GM21528 (cell line): ENCODE results near the gene CDKAL1.
"Not testable (repeated sequence)": the region's sequence is repeated elsewhere in the genome, so short reads cannot be mapped to it uniquely, and the experiment has no call there.

Experiments
- ATAC-seq: cut with Tn5 transposase; IDR thresholded peaks from one replicate; pipeline ENCODE4 v1.9.1; 2021; ENCODE audit warnings: mild to moderate bottlenecking, moderate library complexity; ENCODE audit not compliant: unreplicated experiment, low FRiP score

CDKAL1 gene

DNA sequence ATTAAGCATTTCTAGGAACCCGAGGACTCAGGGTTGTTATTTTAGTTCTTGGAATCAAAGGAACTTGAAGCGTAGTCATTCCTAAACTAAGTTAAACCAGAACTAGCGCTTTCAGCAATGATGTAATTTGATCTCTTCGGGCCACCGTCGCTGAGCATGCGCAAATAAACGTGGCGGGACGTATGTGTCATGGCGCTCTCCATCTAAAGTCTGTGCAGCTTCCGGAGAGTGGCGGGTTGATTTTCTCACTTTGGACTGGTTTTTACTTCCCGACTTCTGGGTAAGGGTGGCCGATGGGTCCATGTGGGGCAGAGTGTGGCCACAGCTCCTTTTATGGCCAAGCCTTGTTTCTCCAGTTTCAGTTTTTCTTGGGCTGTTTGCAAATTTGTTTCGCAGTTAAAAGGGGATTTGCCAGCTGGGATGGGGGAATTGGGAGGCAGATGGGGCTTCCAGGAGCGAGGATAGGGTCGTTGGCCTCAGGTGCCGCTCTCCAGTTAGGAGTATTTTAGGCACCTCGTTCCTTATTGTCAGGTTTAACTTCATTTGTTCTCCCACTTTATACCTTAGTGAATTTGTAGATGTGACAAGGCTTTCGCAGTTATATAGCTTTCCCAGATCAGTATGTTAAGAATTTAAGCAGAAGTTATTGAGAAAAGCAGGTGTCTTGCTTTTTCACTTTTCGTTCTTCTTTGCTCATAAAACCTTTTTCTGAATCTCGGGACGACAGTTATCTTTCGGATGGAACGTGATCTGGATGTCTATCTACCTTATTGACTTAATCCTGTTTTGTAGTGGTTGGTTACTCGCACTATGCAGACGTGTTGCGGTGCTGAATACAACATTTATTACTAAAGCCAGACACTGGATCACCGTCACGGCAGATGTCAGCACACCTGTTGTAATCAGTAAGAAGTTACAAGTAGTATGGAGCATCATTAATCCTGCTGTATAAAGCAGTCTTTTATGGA is at the start of gene CDKAL1:
Gene CDKAL1 (plus strand): TSS at position 163 of the 968 bp plus-strand sequence. CDS start 11,894 bp downstream, outside the sequence.
- peak; percentile 78 for ATAC-seq

DNA sequence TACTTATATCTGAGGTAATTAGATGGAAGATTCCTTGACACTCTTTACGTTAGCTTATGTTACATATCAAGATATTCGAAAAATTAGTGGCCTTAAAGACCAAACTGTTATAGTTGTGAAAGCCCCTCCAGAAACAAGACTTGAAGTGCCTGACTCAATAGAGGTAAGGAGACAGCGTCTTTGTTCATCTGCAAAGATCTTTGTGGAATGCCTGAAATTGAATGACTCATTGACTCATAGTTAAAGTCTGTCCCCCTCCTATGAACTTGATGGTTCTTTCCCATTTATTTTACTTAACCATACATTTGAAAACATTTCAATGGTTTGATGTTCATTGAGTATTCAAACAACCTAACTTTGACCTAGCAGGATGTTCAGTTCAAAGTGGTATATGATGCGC is 47.6 kb upstream of the CDKAL1 start:
- ATAC-seq: no peak

DNA sequence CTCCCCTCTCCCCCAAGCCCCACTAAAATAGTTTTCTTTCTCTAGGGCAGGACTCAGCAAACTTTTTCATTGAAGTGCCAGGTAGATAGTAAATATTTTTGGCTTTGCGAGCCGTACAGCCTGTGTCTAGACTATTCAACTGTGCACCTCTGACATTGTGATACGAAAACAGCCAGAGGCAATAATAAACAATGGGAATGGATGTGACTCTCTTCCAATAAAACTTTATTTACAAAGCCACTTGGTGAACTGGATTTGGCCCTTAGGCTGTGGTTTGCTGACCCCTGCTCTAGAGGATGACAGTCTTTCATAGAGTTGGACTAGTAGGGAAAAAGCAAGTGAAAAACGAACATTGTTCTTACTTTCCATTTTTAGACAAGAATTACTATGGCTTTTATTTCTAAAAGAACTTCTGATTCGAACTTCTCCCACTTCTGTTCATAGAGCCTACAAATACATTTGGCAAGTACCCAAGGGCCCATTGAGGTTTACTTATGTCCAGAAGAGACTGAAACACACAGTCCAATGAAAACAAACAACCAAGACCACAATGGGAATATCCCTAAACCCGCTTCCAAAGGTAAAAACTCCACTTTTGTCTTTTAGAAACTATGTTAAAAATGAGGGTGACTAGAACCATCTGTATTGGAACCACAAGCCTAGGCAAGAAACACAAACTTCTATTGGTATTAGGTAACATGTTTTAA is 46.4 kb upstream of the CDKAL1 start:
- no peak for ATAC-seq

DNA sequence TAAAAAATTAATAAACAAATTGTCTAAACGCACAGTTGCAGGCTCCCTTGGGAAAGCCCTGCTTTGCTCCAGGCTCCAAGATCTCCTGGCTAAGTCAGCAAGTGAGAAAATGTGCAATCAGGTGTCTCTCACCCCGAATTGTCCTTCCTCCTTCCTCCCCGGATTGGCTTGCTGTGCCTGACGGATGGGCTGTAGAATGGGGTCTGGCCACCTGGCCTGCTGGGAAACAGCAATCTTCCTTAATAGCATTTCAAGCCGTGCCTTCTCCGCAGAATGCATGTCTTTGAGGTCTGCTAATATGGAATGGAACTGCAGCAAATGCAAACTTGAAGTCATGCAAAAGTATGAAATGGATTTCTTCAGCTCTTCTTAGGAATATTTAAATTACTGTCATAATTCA is 43.7 kb upstream of the CDKAL1 start:
- ATAC-seq: no peak

DNA sequence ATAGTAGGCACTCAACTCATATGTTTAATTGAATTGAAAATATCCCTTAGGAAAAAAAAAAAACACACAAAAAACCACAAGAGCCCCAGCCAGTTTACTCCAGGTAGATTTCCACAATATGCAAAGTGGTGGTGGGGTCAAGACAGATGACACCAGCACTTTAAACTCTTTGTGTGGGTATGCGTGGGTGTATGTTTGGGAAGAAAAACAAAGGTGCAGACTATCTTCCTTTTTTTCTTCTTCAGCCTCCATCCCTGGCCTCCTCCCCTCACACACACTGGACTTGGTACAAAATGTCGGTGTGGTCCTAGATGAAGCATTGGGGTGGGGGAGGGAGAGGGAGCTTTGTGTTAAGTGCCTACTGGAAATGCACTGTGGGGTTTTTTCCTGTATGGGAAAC is 42.2 kb upstream of the CDKAL1 start:
- no peak for ATAC-seq

DNA sequence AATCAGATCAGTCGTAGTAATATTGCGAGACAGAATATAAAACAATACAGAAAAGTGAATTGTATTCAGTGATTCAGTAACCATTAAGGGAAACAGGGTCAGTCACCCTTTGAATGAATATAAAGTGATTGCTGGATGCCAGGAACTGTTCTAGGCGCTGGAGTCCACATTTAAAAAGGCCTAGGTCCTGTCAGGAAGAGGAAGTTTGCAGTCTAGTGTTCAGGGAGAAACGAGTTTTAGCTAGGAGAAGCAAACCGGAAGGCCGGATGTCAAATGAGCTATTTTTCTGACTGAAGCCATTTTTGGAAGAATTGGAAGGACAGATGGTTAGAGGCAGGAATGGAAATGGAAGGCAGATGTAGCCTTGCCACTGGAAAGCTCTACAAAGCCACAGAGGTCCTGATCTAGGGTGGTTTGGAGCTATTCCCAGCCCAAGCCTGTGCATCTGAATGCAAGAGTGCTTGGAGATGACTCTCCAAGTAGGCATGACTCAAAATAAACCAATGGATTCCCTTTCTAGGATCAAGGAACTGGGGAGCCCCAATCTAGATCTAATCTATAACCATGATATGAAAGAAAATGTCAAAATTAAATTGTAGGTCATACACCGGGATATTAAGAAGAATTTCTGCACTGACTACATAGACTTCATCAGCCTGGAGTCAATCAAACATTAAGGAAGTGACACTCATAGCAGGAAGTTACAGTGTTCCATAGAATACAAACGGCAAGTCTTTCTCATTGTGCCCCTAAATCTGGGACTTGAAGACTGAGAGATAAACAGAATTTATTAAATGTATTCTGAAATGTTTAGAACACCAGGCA is 36.8 kb upstream of the CDKAL1 start:
- no peak for ATAC-seq

DNA sequence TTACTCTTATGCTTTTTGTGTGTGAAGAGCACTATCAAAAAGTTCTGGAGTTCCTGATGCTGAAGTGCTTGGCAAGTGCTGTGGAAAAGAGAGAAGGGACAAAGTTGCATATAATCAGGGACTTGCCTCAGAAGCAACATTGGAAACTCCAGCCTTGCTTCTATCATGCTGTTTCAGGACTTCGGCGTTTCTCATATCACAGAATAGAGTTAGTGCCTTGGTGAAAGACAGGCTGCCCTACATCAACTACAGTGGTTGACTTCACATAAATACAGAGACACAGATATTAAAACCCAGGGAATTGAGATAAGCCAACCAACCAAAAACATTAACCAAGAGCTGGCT is 36.2 kb upstream of the CDKAL1 start:
- no peak for ATAC-seq

DNA sequence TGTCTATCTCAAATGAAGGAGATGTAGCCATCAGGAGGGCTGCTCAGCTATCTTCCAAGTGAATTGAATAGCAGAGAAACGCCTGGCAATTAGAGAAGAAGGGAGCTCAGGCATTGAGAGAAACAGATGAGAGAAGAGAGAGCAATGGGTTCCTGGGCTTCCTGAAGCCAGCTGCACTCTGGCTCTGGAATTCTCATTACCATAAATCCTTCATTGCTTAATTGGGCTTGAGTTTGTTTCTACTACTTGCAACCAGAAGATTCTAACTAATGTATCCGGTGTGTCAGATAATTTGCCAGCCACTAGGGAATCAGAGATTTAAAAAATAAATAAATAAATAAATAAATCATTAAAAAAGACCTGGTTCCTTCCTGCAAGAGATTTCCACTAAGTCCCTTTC is 25.0 kb upstream of the CDKAL1 start:
- no peak for ATAC-seq

DNA sequence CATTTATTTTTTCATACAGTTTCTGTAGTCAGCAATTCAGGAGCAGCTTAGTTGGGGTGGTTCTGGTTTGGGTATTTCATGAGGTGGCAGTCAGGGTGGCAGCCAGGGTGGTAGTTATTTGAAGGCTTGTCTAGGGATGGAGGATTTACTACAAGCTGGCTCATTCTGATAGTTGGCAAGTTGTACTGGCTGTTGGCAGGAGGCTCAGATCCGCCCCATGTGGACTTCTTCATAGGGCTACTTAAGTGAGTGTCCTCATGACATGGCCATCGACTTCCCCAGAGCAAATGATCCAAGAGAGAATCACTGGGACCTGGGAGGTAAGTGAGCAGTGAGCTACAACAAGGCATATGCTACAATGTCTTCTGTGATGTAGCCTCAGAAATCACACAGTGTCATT is 22.4 kb upstream of the CDKAL1 start:
- ATAC-seq: no peak

DNA sequence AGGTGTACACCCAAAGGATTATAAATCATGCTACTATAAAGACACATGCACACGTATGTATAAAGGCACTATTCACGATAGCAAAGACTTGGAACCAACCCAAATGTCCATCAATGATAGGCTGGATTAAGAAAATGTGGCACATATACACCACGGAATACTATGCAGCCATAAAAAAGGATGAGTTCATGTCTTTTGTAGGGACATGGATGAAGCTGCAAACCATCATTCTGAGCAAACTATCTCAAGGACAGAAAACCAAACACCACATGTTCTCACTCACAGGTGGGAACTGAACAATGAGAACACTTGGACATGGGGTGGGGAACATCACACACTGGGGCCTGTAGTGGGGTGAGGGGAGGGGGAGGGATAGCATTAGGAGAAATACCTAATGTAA is 9.0 kb upstream of the CDKAL1 start:
- ATAC-seq: not testable (repeated sequence)

DNA sequence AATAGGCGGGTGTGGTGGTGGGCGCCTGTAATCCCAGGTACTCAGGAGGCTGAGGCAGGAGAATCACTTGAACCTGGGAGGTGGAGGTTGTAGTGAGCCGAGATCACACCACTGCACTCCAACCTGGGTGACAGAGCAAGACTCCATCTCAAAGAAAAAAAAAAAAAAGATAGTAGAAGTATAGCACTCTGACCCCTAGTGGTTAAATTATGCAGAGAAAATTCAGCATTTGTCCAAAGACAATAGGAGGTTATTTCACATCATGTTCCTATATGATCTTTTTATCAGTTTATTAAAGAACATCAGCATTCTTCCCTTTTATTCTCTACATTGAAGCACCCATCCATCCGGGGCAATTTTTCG is 5.2 kb upstream of the CDKAL1 start:
- ATAC-seq: not testable (repeated sequence)

DNA sequence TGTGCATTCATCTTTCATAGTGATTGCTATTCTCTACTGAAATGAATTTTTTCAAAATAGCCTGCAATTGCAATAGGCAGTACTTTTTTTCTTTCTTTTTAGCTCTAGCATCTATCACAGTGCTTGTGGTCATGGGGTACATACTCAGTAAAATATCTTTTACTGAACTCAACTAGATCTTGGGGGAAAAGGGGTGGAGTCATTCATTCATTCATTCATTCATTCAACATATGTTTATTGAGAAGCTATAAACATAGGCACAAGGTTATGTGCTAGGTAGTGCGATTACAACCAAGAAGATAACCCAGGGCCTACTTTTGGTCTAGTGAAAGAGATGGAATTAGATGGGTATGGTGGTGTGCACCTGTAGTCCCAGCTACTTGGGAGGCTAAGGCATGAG is 1.4 kb upstream of the CDKAL1 start:
- no peak for ATAC-seq

DNA sequence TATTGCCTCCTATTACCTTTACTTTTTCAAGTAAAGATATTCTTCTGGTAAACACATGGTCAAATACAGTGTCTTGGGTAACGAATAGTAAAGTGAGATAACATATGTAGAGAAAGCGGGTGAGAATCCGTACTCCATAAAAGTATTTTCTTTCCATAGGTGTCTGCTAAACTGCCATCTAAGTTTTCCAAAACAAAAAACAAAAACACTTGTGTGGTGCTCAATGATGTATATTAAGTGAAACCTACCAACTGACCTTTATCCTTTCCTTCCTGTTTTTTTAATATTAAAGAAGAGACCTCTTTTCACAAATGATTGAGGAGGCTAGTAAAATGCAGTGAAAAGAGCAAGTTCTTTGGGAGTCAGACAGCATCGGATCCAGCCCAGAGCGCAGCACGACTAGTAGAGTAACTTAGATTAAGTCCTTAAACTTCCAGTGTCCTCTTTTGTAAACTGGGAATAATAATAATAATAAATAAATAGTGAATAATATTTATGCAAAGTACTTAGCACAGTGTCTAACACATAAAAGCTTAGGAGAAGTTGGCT is 437 bp upstream of the CDKAL1 start:
- no peak for ATAC-seq

DNA sequence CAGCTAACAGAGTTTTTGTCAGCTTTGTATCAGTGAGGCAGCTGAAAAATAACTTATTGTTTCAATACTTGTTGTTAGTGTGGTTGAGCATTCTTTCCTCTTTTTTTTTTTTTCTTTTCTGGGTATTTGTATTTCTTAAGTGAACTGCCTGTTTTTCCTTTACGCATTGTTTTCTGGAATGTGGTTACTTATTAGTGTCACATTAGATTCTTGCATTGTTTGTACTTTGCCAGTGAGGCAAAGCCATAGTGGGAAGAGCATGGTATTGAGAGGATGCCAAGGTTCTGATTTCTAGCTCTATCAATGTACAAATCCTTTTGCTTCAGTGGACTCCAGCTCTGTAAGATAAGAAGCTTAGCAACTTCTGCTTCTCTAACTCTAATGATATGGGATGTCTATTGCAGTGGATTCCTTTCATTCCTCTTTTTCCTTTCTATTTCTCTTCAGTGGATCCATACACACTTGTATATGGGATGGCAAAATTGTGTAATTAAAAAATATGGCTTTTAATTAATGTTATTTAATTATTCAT is 3.9 kb downstream of the CDKAL1 start:
- no peak for ATAC-seq

DNA sequence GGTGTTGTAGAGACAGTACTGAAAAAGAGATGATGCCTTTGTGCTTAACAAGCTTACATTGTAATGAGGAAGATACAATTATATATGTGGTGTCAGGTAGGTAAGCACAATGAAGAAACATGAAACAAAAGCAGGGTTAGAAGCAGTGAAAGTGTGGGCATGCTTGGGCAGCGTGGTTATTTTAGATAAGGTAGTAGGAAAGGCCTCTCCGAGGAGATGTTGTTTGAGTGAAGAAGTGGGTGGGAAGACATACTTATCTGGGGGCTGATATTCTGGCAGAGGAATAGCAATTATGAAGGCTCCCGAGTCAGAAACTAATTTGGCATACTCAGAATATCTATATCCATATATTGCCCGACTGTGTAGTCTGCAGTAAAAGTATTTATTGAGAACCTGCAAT is 4.7 kb downstream of the CDKAL1 start:
- no peak for ATAC-seq

DNA sequence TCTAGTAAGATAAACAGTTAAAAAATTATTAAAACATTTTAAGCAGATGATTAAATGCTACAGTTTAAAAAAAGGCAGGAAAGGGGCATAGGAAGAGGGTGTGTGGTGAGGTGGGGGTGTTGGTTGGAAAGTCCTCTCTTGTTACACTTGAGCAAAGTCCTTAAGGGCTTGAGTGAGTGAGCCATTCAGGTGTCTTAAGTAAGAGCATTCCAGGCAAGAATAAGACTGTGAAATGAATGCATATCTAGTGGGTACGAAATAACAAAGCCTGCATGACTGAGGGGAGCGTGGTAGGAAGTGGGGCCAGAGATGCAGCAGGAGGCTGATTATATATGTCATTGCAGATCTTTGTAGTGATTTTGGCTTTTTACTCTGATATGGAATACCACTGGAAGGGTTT is 5.1 kb downstream of the CDKAL1 start:
- no peak for ATAC-seq

DNA sequence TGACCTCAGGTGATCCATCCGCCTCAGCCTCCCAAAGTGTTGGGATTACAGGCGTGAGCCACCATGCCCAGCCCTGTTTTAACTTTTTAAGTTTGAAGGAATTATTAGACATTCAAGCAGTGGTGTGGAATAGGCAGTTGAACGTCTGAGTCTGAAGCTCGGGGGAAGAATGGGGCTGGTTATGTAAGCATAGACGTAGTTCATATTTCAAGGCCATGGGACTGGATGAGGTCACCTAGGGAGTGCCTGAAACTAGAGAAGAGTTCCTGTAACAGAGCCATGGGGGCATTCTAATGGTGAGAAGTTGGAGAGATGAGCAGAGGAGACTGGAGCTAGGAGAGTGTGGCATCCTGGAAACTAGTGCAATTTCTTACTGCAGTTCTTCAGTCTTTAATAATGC is 6.4 kb downstream of the CDKAL1 start:
- ATAC-seq: no peak

DNA sequence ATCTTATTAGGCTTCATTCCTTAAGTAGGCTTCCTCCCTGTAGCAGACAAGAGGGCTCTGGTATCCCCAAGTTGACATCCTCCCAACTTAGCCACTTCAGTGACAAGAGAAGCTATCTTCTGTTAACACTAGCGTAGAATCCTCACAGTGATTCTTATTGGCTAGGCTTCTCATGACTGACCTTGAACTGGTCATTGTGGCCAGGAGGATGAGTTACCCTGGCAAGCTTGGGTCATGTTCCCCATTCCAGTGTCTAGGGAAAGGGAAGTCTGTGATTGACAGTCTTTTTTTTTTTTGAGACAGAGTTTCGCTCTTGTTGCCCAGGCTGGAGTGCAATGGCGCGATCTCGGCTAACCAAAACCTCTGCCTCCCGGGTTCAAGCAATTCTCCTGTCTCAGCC is 7.1 kb downstream of the CDKAL1 start:
- no peak for ATAC-seq

DNA sequence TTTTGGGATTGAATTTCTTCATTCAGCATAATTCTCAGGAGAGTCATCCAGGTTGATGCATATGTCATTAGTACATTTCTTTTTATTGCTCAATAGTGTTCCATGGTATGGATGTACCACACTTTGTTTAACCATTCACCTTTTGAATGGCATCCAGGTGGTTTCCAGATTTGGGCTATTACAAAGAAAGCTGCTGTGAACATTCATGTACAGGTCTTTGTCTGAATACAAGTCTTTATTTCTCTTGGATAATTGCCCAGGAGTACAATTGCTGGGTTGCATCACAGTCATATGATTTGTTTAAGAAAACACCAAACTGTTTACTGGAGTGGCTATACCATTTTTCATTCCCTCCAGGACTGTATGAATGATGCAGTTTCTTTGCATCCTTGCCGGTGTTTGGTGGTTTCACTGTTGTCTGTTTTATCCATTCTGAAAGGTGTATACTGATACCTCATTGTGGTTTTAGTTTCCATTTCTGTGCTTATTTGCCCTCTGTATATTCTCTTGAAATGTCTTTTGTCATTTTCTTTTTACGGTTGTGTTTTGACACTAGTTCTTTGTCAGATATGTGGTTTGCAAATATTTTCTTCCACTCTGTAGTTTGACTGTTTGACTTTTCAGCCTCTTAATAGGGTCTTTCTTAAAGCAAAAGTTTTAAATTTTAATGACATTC is 8.8 kb downstream of the CDKAL1 start:
- ATAC-seq: peak; percentile 98

DNA sequence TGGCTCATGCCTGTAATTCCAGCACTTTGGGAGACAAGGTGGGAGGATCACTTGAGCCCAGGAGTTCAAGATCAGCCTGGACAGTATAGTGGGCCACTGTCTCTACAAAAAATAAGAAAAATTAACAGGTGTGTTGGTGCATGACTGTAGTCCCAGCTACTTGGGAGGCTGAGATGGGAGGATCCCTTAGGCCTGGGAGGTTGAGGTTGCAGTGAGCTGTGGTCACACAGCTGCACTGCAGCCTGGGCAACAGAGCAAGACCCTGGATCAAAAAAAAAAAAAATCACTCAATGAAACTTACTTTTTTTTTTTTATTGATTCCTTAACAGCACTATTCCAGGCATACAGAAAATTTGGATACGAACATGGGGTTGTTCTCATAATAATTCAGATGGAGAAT is 14.0 kb downstream of the CDKAL1 start:
- no peak for ATAC-seq
